Prostate gland (tissue), 2 donors: ENCODE data around the gene GXYLT1. TPM values are rescaled to one million over a fixed set of nuclear protein-coding genes. Genes with fewer than 3 reads are reported as not detected.
"Not testable (repeated sequence)": the region's sequence is repeated elsewhere in the genome, so short reads cannot be mapped to it uniquely, and the experiment has no call there.

Experiments
- DNase-seq: peaks from one replicate; pipeline ENCODE4 v3.0.0-alpha.2; 2019; ENCODE audit warnings: low spot score
- H3K27ac ChIP-seq, 2 donors: fragments of 200-600 bp; sonication (generic); 2 replicates each; pipeline ENCODE4 v1.5.1; 2017 to 2019
- H3K27me3 ChIP-seq: fragments of 200-600 bp; sonication (generic); replicated peaks from 2 replicates; pipeline ENCODE4 v1.5.1; 2019; ENCODE audit not compliant: insufficient read depth
- H3K36me3 ChIP-seq, 2 donors: fragments of 200-600 bp; sonication (generic); 1 replicate in 1 of 2; 2 replicates in 1 of 2; pipeline versions ENCODE4 v1.5.1 to v1.8.1; 2017 to 2019
- H3K4me1 ChIP-seq: fragments of 200-600 bp; sonication (generic); replicated peaks from 2 replicates; pipeline ENCODE4 v1.5.1; 2019
- H3K4me3 ChIP-seq, 2 donors: fragments of 200-600 bp; sonication (generic); 2 replicates each; pipeline ENCODE4 v1.5.1; 2017 to 2019
- H3K9me3 ChIP-seq: fragments of 200-600 bp; sonication (generic); 2 replicates; pipeline ENCODE4 v1.5.1; 2017
- CTCF ChIP-seq, 4 experiments: fragments of 200-600 bp in 2 of 4; fragments of 450-650 bp in 2 of 4; sonication (generic) in 2 of 4; IDR thresholded peaks; 1 replicate in 3 of 4; 2 replicates in 1 of 4; pipeline ENCODE4 v1.5.1; 2016 to 2019; ENCODE audit warnings: antibody characterized with exemption in 4 of 4, mild to moderate bottlenecking in 2 of 4, moderate library complexity in 2 of 4
- POLR2A ChIP-seq: fragments of 450-650 bp; IDR thresholded peaks from one replicate; pipeline ENCODE4 v1.6.1; 2016; ENCODE audit warnings: antibody characterized with exemption, mild to moderate bottlenecking
- POLR2AphosphoS5 ChIP-seq: sonication (generic); formaldehyde crosslinking; IDR thresholded peaks from one replicate; pipeline ENCODE4 v1.6.1; 2017; ENCODE audit warnings: antibody characterized with exemption
- WGBS: methylation state at CpG from one replicate; pipeline ENCODE4 v1.1.5; 2018; 5-methylcytosine and 5-hydroxymethylcytosine counted together
- intact Hi-C: fragments of 100-400 bp; cut with DNase I; formaldehyde crosslinking; loops from one replicate; pipeline ENCODE4 v1.14.2; 2022
- total RNA-seq, 2 donors: library from RNA; depleted of rRNA; stranded (reverse); fragments of >200 nt; gene quantifications; one replicate each; pipeline ENCODE4 v1.1.0, GENCODE V29; 2016

Gene GXYLT1
- total RNA-seq, 2 donors from 2014 or later: 15.7 to 18.0 TPM

GRCh38 chr12:42124764-42125387 is 19.8 kb downstream of the GXYLT1 start:
- Histone ChIP-seq H3K9me3 (no peaks in the 10 kb centered on the region), H3K27ac (no peak overlapping the region), H3K4me3 (no peak overlapping the region), H3K36me3 (no peaks in the 10 kb centered on the region), H3K27me3 (no peaks in the 10 kb centered on the region), H3K4me1 (peaks cover 2% of the 10 kb centered on the region)
- intact Hi-C loops: loop anchor here (5.0 to 10.0 kb wide), 2 partner anchors 207 to 440 kb away; no protein-coding TSS in a partner anchor
- 53% methylated on average over 5 of the region's 5 CpGs for WGBS
- TF ChIP-seq POLR2AphosphoS5 (no peak), CTCF (IDR thresholded peaks at IDR 0.05) (no peak), POLR2A (no peak)
- no peak for DNase-seq

- Histone ChIP-seq H3K4me1 (no peaks in the 10 kb centered on the region), H3K4me3 (no peak overlapping the region), H3K36me3 (no peaks in the 10 kb centered on the region), H3K9me3 (no peaks in the 10 kb centered on the region), H3K27me3 (no peaks in the 10 kb centered on the region), H3K27ac (no peak overlapping the region)
- TF ChIP-seq POLR2AphosphoS5 (no peak), CTCF (IDR thresholded peaks at IDR 0.05) (no peak), POLR2A (no peak)
- WGBS: 61% methylated on average over 2 of the region's 2 CpGs
- intact Hi-C loops: no loop called here
- no peak for DNase-seq
These were observed 25.5 kb downstream of the GXYLT1 start for GRCh38 chr12:42119085-42119633.

- Histone ChIP-seq H3K9me3 (no peaks in the 10 kb centered on the region), H3K4me3 (no peak overlapping the region), H3K27ac (no peak overlapping the region), H3K36me3 (no peaks in the 10 kb centered on the region), H3K27me3 (no peaks in the 10 kb centered on the region), H3K4me1 (no peaks in the 10 kb centered on the region)
- intact Hi-C loops: no loop called here
- TF ChIP-seq POLR2AphosphoS5 (no peak), CTCF (IDR thresholded peaks at IDR 0.05) (no peak), POLR2A (no peak)
- 86% methylated on average over 5 of the region's 5 CpGs for WGBS
- no peak for DNase-seq
These were observed 26.4 kb downstream of the GXYLT1 start for GRCh38 chr12:42118136-42118879.

GRCh38 chr12:42109031-42109430 is 35.6 kb downstream of the GXYLT1 start:
- Histone ChIP-seq H3K27me3 (no peaks in the 10 kb centered on the region), H3K4me1 (no peaks in the 10 kb centered on the region), H3K36me3 (no peaks in the 10 kb centered on the region), H3K27ac (no peak overlapping the region), H3K9me3 (no peaks in the 10 kb centered on the region), H3K4me3 (no peak overlapping the region)
- TF ChIP-seq CTCF (IDR thresholded peaks at IDR 0.05): no peak
- no peak for TF ChIP-seq POLR2A
- no peak for TF ChIP-seq POLR2AphosphoS5
- no peak for DNase-seq
- 91% methylated on average over 3 of the region's 3 CpGs for WGBS
- intact Hi-C loops: no loop called here

- H3K27ac ChIP-seq, H3K36me3 ChIP-seq, intact Hi-C loops, H3K9me3 ChIP-seq, H3K4me3 ChIP-seq, H3K27me3 ChIP-seq, H3K4me1 ChIP-seq, DNase-seq: not testable (repeated sequence)
- 98% methylated on average over 4 of the region's 4 CpGs for WGBS
These were observed 37.9 kb downstream of the GXYLT1 start for GRCh38 chr12:42106791-42107190.
